ENCODE data around the gene PIGQ. TPM values are rescaled to one million over a fixed set of nuclear protein-coding genes. Genes with fewer than 3 reads are reported as not detected.
A peak's percentile ranks its signal among the peaks of the same experiment; 100 is the strongest.

The PIGQ gene
- total and polyA plus RNA-seq, 5 experiments from 2014 or later, result 8.8 to 59.0 (median 13.4) TPM

DNA sequence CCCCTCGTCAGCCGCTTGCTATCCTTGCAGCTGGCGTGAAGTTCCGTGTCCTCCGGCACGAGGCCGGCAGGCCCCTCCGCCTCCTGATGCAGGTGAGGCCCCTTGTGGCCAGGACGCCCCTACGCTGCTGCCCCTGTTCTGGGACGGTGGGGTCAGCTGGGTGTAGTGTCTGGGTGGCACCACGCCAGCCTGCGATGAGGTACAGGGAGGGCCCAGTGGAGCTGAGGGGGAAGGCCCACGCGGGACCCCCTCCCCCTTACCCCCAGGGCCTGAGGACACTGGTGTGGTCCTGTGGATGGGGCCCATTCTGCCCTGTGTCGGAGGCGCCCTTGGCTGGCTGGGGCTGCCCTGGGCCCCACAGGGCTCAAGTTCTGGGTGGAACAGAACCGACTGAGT, 12.4 kb downstream of the PIGQ start:
- Mint-ChIP-seq H3K4me1 (peaks cover 0 to 5% (median 2%) of the 10 kb centered on the region in 4 donors), H3K27ac (no peak overlapping the region), H3K9me3 (no peaks in the 10 kb centered on the region), H3K36me3 (no peaks in the 10 kb centered on the region), H3K4me3 (no peak overlapping the region), H3K27me3 (no peaks in the 10 kb centered on the region)
- no peak for DNase-seq
- no peak for ATAC-seq
- POLR2A ChIA-PET, result interaction anchor here (0.6 to 0.7 kb wide), 2 partner anchors 13 to 1681 kb away, joined by 3 to 5 read pairs; no protein-coding TSS in a partner anchor

DNA sequence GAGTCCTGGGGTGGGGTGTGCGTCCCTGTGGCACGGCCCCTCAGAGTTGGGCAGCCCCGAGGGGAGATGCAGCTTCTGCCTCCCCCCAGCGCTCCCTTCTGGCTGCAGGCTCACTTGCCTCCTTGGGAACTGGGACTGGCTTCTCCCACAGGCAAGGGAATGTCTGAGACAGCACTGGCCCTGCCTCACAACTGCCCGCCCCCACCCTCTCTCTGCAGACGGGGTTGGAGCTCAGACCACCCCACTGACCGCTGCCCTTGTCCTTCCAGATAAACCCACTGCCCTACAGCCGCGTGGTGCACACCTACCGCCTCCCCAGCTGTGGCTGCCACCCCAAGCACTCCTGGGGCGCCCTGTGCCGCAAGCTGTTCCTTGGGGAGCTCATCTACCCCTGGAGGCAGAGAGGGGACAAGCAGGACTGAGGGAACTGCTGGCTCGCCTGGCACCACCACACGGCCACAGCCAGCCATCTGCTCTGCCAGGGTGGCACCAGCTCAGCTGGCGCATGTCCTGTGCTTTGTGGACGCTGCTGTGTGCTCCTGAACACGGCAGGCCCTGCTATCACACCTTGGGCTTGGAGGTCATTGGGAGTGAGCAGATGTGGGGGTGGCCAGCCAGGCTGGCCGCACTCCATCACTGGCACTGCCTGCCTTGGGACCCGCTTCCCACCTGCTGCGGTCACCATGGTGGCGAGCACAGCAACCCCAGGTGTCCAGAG, 13.0 kb downstream of the PIGQ start:
- H3K4me1 Mint-ChIP-seq, result peaks cover 0 to 9% (median 4%) of the 10 kb centered on the region in 4 donors

GRCh38 chr16:583470-583814, 13.7 kb downstream of the PIGQ start:
- Mint-ChIP-seq H3K4me3 (no peak overlapping the region), H3K9me3 (no peaks in the 10 kb centered on the region)

More for the DNA sequence above, 13.0 kb downstream of the PIGQ start:
- POLR2A ChIA-PET, result interaction anchor here (0.6 kb wide), 1 partner anchor 13 kb away, joined by 3 read pairs; no protein-coding TSS in a partner anchor
- Mint-ChIP-seq H3K27me3 (no peaks in the 10 kb centered on the region), H3K4me3 (no peak overlapping the region), H3K9me3 (no peaks in the 10 kb centered on the region), H3K27ac (no peak overlapping the region), H3K36me3 (no peaks in the 10 kb centered on the region)
- no peak for DNase-seq
- no peak for ATAC-seq

GRCh38 chr16:583815-584591, 14.2 kb downstream of the PIGQ start:
- Mint-ChIP-seq H3K4me1 (peaks cover 6 to 16% (median 11%) of the 10 kb centered on the region in 4 donors), H3K4me3 (no peak overlapping the region), H3K27me3 (no peaks in the 10 kb centered on the region), H3K27ac (no peak overlapping the region), H3K36me3 (no peaks in the 10 kb centered on the region), H3K9me3 (no peaks in the 10 kb centered on the region)
- DNase-seq (no peak), ATAC-seq (no peak)
- POLR2A ChIA-PET, result interaction anchor here (0.7 to 1.3 kb wide), 3 partner anchors 10 to 16 kb away, joined by 3 to 6 read pairs (median 3); no protein-coding TSS in a partner anchor

More at GRCh38 chr16:583470-583814, 13.7 kb downstream of the PIGQ start:
- POLR2A ChIA-PET, result interaction anchor here (0.9 kb wide), 1 partner anchor 16 kb away, joined by 3 read pairs; no protein-coding TSS in a partner anchor
- ATAC-seq, result no peak
- H3K27me3 Mint-ChIP-seq, result no peaks in the 10 kb centered on the region
- no peaks in the 10 kb centered on the region for H3K36me3 Mint-ChIP-seq
- H3K27ac Mint-ChIP-seq, result no peak overlapping the region
- no peak for DNase-seq
- H3K4me1 Mint-ChIP-seq, result peaks cover 3 to 14% (median 8%) of the 10 kb centered on the region in 4 donors

- Mint-ChIP-seq H3K4me3 (no peak overlapping the region), H3K27me3 (no peaks in the 10 kb centered on the region), H3K36me3 (no peaks in the 10 kb centered on the region), H3K27ac (peak overlapping the region in 2 of 10 donors; percentile 47 to 76), H3K9me3 (no peaks in the 10 kb centered on the region), H3K4me1 (peaks cover 6 to 15% (median 10%) of the 10 kb centered on the region in 4 donors)
- DNase-seq (no peak), ATAC-seq (no peak)
- POLR2A ChIA-PET, result interaction anchor here (0.8 to 1.8 kb wide), 3 partner anchors 12 to 1187 kb away, joined by 3 to 5 read pairs (median 5); partner anchors contain the start of genes EME2 and NHLRC4
Observed at GRCh38 chr16:585351-585750, 15.6 kb downstream of the PIGQ start.

DNA sequence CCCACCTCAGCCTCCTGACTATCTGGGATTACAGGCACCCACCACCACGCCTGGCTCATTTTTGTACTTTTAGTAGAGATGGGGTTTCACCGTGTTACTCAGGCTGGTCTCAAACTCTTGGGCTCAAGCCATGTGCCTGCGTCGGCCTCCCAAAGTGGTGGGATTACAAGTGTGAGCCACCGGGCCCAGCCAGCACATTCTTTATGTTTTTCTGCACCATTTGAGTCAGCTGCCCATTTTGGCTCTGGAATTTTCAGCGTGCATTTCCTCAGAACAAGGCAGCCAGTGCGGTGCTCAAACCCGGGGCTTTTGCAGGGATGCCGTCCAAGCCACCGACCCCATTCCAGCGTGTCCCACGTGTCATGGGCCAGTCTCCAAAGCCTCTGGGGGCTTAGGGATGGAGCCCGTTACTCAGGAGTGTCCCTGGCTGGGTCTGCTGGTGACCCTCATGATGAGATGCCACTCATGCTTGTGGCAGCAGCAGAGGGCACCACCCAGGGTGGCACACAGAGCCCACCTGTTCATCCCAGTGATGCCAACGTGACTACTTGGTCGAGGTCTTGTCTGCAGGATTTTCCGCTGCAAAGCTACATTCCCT, 16.4 kb downstream of the PIGQ start:
- H3K4me3 Mint-ChIP-seq, result peak overlapping the region in 1 of 10 donors; percentile 7
- DNase-seq (no peak), ATAC-seq (no peak)
- H3K9me3 Mint-ChIP-seq, result no peaks in the 10 kb centered on the region
- H3K27me3 Mint-ChIP-seq, result no peaks in the 10 kb centered on the region
- peaks cover 13 to 22% (median 17%) of the 10 kb centered on the region in 4 donors for H3K4me1 Mint-ChIP-seq
- no peaks in the 10 kb centered on the region for H3K36me3 Mint-ChIP-seq
- peak overlapping the region in 3 of 10 donors; percentile 21 to 76 (median 56) for H3K27ac Mint-ChIP-seq
- POLR2A ChIA-PET, result interaction anchor here (1.4 to 1.8 kb wide), 2 partner anchors 11 to 19 kb away, joined by 3 to 5 read pairs; partner anchors contain the start of gene NHLRC4

DNA sequence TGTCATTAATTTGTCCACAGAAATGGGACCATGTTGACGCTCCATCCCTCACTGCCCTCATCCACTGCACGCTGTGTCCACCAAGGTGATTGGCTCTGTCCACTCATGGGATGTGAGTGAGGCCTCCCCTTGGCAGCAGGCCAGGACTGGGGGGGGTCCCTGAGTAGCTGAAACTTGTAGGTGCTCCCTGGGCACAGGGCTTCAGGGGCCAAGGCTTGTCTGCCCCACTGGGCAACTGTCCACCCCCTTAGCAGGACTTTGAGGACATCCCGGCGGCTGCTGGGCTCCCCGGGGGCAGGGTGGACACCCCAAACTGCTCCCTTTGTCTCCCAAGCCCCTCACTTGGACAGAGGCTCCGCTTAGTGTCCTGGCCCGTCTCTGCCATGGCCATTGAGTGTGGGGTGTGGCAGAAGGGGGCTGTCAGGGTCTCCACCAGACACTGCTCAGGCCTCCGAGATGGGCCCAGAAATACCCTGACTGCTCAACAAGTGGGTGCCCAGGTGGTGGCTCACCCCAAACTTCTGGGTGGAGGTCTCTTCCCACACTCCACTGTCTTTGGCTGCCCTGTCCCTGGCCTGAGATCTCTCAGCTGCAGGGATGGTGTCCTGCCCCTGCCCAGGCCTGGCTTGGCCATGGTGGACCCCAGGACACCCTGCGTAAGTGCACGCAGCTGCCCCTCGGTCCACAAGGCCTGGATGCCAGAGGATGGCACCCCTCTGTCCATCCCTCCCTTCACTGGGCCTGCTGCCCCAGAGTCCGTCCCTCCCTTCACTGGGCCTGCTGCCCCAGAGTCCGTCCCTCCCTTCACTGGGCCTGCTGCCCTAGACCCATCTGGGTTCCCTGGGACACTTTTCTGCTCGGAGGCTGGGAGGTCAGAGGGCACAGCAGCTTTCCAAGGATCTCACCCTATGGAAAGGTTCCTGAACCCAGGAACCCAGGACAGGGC, 17.1 kb downstream of the PIGQ start:
- no peaks in the 10 kb centered on the region for H3K36me3 Mint-ChIP-seq
- POLR2A ChIA-PET, result interaction anchor here (1.2 to 1.8 kb wide), 5 partner anchors 9 to 89 kb away, joined by 3 to 5 read pairs (median 3); partner anchors contain the start of genes NHLRC4 and RHBDL1
- peaks cover 15 to 29% (median 24%) of the 10 kb centered on the region in 4 donors for H3K4me1 Mint-ChIP-seq
- no peak for ATAC-seq
- no peaks in the 10 kb centered on the region for H3K9me3 Mint-ChIP-seq
- H3K4me3 Mint-ChIP-seq, result peak overlapping the region; percentile 52 to 98 (median 92)
- DNase-seq, result no peak
- H3K27me3 Mint-ChIP-seq, result no peaks in the 10 kb centered on the region
- peak overlapping the region in 8 of 10 donors; percentile 11 to 98 (median 78) for H3K27ac Mint-ChIP-seq

DNA sequence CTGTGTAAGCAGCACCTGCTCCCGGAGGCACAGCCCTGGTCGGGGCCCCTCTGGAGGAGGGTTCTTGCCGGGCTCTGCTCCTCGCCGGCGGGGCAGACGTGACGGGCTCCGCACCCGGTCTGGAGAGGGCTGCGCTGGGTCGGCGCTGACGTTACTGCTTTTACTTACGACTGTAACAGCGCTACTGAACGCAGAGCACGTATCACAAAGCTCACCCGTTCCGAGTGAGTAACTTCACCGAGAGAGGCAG, 18.8 kb downstream of the PIGQ start:
- H3K27ac Mint-ChIP-seq, result peak overlapping the region; percentile 92 to 99 (median 98)
- POLR2A ChIA-PET, result interaction anchor here (0.7 to 1.9 kb wide), 10 partner anchors 10 to 1944 kb away, joined by 3 to 12 read pairs (median 4); partner anchors contain the start of genes METTL26 and WDR90
- H3K27me3 Mint-ChIP-seq, result no peaks in the 10 kb centered on the region
- ATAC-seq, result peak; percentile 31 to 34
- DNase-seq, result peak in 9 of 10 donors; percentile 48 to 87 (median 67)
- H3K4me3 Mint-ChIP-seq, result peak overlapping the region; percentile 88 to 99 (median 96)
- peaks cover 20 to 41% (median 37%) of the 10 kb centered on the region in 4 donors for H3K4me1 Mint-ChIP-seq
- H3K36me3 Mint-ChIP-seq, result no peaks in the 10 kb centered on the region
- H3K9me3 Mint-ChIP-seq, result no peaks in the 10 kb centered on the region

GRCh38 chr16:588889-589657, 19.3 kb downstream of the PIGQ start:
- peak; percentile 70 to 75 for ATAC-seq
- Mint-ChIP-seq H3K36me3 (no peaks in the 10 kb centered on the region), H3K4me3 (peak overlapping the region; percentile 95 to 100 (median 99)), H3K27me3 (no peaks in the 10 kb centered on the region), H3K4me1 (peaks cover 22 to 43% (median 41%) of the 10 kb centered on the region in 4 donors), H3K9me3 (no peaks in the 10 kb centered on the region), H3K27ac (peak overlapping the region; percentile 98 to 100 (median 98))
- peak; percentile 96 to 100 (median 98) for DNase-seq
- POLR2A ChIA-PET, result interaction anchor here (0.7 to 1.9 kb wide), 10 partner anchors 10 to 1944 kb away, joined by 3 to 12 read pairs (median 4); partner anchors contain the start of genes METTL26 and WDR90

DNA sequence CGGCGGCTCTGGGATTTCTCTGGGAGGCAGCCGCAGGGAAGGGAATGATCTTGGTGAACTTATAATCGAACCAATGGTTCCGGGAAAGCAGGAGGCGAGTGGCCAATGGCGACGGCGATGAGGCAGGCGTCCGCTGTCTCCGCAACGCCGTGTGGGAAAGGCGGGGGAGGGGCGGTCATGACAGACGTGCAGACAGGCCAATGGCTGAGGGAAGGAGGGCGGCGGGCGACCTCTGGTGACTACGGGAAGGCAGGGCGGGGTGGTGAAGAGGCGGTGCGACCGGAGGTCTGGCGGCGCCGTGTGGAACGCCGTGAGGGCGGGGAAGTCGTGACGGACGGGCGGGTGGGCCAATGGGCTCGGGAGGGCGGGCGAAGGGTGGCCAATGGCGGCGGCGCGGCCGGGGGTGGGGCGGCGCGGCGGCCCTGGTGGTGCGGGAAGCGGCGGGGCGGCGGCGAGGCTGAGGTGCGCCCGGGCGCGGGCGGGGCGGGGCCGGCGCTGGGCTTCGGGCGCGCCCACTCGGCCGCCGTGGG, 20.0 kb downstream of the PIGQ start, which contains the start of gene RAB40C:
RAB40C (plus strand) TSS at position 409 of the 530 bp plus-strand sequence. CDS start 226 bp downstream, outside the sequence.
- Mint-ChIP-seq H3K27me3 (no peaks in the 10 kb centered on the region), H3K4me1 (peaks cover 24 to 46% (median 45%) of the 10 kb centered on the region in 4 donors), H3K36me3 (peaks cover 0 to 2% (median 0%) of the 10 kb centered on the region in 3 donors), H3K9me3 (no peaks in the 10 kb centered on the region), H3K4me3 (peak within 1 kb of the TSS; percentile 95 to 100 (median 99)), H3K27ac (peak within 1 kb of the TSS; percentile 98 to 100 (median 98))
- ATAC-seq, result peak; percentile 83 to 84
- peak; percentile 98 to 100 (median 99) for DNase-seq
- POLR2A ChIA-PET, result interaction anchor here (0.6 to 1.9 kb wide), 4 partner anchors 42 to 59 kb away, joined by 3 to 12 read pairs (median 7); partner anchors contain the start of genes METTL26 and WDR90
